NCI-H187 treated with DMSO at 0.1 percent for 48 hours (cell line): ENCODE data around the gene CUBN.

ENCODE experiments used
- DNase-seq: peaks from one replicate; lab custom pipeline; 2025; lab: John Stamatoyannopoulos, UW

CUBN gene

DNA sequence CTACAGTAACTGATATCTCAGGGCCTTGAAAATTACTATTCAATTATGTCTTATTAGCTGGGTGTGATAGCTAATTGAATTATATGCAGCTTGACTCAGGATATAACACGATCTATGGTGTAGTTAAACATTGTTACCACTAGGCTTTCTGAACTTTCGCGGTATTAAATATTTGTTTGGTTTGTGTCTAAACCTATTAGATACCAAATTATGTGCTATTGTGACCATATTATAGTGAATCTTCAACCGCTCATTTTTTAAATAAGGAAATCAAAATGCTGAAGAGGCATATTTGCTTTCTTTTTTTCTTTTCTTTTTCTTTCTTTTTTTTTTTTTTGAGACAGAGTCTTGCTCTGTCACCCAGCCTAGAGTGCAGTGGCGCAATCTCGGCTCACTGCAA is 213.1 kb downstream of the CUBN start:
- no peak for DNase-seq

GRCh38 chr10:16915300-16915699 is 214.3 kb downstream of the CUBN start:
- no peak for DNase-seq

DNA sequence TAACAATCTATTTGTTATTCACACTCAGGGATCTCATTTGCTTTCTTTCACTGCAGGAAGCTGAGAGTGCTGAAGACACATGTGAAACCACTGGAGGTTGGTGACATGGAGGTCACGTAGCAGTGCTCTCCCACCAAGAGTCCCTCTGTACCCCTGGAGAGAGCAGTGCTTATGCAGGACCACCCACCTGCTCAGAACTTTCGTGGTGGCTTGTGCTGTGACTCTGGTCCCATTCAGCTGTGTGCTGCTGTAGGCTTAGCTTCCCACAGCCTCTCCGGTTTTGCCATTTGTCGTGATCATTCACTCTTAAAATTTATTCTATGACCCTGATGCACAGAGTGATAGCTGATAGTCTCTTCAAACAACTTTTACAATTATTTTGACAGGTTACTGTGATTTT is 216.3 kb downstream of the CUBN start:
- no peak for DNase-seq

DNA sequence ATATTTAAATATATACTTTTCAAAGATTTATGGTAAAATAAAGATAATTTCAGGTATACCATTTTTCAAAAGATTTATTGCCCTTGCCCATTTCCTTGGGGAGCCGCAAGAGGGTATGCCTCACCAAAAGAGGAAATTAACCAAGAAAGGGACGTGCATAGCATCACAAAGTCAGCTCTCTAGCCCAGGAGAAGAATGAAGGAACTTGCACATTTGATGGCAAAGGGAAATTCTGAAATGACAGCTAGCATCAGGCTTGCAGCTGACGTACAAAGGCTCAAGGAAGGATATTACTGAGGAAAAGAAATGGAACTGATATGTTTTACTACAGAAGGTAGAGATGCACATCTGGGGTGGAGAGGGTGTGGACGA is 218.8 kb downstream of the CUBN start:
- DNase-seq: no peak

GRCh38 chr10:16909961-16910792 is 219.4 kb downstream of the CUBN start:
- no peak for DNase-seq

GRCh38 chr10:16909271-16909767 is 220.3 kb downstream of the CUBN start:
- no peak for DNase-seq

DNA sequence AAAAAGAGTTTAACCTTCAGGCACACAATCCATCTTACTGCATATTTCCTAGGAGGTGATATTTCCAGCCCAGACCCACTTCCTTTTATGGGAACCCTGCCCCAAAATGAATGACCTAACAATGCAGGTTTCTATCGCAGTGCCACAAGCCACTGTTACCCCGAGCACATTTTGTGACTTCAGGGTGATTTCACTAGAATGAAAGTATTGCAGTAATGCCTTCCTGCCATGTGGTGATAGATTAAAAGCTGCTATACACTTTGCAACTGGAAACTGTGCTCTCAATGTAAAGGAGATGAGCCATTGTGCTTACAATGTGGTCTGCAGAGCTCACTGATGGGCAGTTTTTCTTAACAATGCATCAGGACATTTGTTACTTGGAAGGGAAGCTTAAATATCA is 221.9 kb downstream of the CUBN start:
- DNase-seq: no peak

DNA sequence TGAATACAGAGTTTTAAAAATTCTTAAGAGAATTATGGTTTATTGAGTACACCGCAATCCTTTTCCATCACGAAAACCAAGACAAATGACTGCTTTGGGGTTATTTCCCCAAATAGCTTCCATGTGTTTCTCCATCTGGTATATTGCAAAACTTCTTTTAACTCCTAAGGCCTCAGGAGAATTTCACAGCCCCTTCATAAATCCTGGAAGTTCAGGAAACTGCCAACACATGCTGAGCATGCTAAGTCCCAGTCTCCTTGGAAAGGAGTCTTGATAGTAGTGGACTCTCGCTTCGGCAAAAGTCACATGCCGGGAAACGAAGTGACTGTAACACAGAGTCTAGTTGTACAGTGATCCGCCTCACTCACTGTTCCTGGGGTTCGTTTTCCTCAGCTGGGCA is 224.3 kb downstream of the CUBN start:
- DNase-seq: no peak

DNA sequence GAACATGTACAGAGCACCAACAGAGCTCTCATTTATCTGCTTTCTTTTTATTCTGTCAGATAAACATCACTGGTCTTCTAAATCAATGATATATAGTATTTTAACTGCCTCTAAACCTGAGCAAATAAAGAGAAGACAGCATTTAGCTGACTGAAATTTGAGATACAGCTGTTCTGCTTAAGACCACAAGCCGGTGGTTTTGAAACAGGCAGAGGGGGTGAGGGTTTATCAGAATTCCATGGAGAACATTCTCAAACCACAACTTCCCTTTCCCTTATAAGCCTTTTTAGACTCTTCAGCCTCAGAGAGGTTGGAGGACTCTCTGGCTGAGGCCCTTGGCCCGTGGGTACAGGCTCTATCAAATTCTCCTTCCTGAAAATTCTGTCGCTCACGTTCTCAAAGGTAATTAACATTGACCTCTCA is 225.0 kb downstream of the CUBN start:
- DNase-seq: no peak

DNA sequence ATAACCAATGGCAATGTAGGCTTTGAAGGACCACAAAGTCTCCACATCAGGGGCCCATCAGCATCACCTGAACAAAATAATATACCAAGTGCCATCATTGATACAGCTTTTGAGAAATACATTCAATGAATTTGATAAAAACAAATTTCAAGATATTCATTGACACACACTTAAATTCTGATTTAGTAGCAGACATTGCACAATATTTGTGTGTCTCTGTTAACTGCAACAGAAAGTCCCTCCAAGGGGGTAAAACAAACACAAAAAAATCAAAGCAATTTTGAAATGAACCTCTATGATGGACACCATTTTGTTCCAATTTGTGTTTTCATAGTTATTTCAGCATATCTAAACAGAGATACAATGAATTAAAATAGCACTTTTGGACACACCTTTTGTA is 225.6 kb downstream of the CUBN start:
- no peak for DNase-seq

DNA sequence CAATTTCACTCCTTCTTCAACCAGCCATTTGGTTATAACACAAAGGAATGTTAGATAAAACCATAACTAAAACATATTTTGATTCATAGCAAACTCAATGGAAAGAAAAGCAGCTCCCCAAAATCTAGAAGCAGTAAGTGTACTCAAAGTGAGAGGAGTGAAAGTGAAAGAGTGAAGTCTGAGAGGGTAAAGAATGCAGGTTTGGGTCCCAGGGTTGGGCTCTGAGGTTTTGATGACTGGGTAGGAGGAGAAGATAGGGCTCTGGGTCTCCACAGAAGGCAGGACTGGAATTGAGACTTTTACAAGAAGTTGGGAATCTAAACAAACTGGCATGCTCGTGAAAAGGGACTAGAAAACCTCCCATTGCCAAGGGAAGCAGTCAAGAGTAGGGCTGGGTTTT is 227.0 kb downstream of the CUBN start:
- no peak for DNase-seq

GRCh38 chr10:16901106-16901505 is 228.5 kb downstream of the CUBN start:
- no peak for DNase-seq

DNA sequence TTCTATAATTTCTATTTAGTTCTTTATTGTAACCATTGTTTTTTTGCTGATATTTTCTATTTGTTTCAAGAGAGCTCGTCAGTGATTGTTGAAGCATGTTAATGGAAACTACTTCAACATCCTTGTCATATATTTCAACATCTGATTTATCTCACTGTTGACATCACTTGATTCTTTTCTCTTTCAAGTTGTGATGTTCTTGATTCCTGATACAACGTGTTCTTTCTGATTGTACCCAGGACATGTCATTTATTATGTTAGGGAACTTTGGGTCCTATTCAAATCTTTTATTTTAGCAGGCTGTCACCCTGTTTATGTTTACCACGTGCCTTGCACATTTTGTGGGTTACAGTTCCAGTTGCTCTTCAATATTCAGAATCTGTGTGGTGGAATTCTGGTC is 232.6 kb downstream of the CUBN start:
- DNase-seq: no peak

GRCh38 chr10:16894821-16895220 is 234.8 kb downstream of the CUBN start:
- DNase-seq: no peak

GRCh38 chr10:16893664-16894063 is 235.9 kb downstream of the CUBN start:
- no peak for DNase-seq

- DNase-seq: no peak
Measured at GRCh38 chr10:16891375-16892313, 238.0 kb downstream of the CUBN start.

- DNase-seq: no peak
Measured at GRCh38 chr10:16890691-16891090, 238.9 kb downstream of the CUBN start.

DNA sequence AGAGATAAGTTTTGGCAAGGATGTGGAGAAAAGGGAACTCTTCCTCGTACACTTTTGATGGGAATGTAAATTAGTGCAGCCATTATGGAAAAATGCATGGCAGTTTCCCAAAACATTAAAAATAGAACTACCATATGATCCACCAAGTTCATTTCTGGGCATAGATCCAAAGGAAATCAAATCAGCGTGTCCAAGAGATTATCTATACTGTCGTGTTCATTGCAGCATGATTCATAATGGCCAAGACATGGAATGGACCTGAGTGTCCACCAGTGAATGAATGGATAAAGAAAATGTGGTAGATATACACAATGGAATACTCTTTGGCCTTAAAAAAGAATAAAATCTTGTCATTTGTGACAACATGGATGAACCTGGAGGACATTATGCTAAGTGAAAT is 242.0 kb downstream of the CUBN start:
- no peak for DNase-seq

DNA sequence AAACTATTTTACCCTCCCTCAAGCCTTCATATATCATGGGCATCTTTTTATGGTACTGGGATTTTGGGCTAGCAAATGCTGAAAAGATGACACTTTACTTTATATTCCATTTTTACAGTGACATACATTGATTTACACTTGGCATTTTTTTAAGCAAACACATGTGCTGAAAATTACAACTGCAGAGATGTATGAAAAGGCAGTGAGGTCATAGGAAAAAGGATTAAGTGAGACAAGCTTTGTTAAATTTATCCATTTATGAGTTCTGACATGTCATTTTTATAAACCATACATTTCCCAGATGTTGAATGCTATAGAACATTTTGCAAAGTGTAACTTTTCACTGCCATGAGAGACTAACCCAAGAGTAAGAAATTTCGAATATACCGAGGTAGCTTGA is 243.6 kb downstream of the CUBN start:
- no peak for DNase-seq

DNA sequence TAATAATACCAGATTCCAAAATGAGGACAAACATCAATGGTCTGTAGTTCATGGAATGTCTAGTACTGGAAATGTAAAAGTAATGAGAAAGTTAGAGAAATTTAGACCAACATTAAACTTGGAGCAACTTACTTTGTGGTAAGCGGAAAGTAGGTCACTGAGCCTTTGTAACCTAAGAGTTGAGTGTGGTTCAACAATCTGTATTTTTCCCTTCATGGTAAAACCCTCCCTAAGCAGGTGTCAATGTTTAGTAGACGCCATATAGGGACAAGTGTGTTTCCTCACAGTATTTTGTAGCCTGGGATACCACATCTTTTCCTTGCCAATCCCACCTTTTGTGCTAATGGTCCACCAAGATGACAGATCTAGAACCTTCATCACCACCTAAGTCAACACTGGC is 245.1 kb downstream of the CUBN start:
- no peak for DNase-seq

- DNase-seq: no peak
Measured at GRCh38 chr10:16883084-16883483, 246.5 kb downstream of the CUBN start.

GRCh38 chr10:16870331-16870730 is 259.3 kb downstream of the CUBN start:
- no peak for DNase-seq

- DNase-seq: no peak
Measured at GRCh38 chr10:16867990-16868389, 261.6 kb downstream of the CUBN start.
